Measurements from ENCODE around the gene HEPACAM2. TPM values are rescaled to one million over a fixed set of nuclear protein-coding genes. Genes with fewer than 3 reads are reported as not detected.

HEPACAM2 gene
- polyA plus RNA-seq, 3 donors from 2014 or later = 0.11 TPM; not detected in 2

DNA sequence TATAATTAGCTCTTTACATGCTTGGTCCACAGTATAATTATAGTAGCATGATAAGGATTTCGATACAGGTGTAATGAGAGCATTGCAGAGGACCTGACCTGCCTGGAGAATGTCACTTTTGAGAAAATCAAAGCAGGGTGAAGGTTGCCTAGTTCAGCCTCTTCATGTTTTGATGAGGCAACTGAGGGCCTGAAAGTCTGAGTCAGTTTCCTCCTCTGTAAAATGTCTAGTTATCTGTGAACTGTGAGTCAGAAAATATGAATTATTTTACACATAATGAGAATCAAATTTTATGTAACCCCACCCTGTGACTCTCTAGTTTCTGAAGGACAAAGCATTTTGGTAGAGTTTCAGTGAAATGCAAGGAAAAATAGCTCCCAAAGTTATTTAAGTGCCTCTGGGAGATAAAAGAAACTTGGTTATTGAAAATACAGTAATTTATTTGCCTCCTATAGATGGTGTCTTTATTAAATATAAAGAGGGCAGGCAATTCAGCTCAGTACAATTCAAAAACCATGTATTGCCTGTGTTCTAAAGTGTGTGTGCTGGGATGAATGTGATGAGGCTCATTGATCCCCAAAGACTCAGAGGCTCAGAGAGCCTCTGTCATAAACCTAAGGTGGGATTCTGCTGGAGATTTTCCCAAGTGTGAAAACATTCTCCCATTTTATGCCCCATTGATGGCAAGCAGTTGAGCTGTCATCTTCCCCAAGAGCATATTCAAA is 40.8 kb downstream of the HEPACAM2 start:
- no peak overlapping the region for H3K4me3 Mint-ChIP-seq
- H3K36me3 Mint-ChIP-seq = no peaks in the 10 kb centered on the region
- no peak for DNase-seq
- H3K27ac Mint-ChIP-seq = no peak overlapping the region
- no peaks in the 10 kb centered on the region for H3K4me1 Mint-ChIP-seq
- peaks cover 2 to 14% (median 3%) of the 10 kb centered on the region in 3 donors for H3K27me3 Mint-ChIP-seq (ENCODE audit: low read depth in 3 of 3)
- H3K9me3 Mint-ChIP-seq = no peaks in the 10 kb centered on the region

DNA sequence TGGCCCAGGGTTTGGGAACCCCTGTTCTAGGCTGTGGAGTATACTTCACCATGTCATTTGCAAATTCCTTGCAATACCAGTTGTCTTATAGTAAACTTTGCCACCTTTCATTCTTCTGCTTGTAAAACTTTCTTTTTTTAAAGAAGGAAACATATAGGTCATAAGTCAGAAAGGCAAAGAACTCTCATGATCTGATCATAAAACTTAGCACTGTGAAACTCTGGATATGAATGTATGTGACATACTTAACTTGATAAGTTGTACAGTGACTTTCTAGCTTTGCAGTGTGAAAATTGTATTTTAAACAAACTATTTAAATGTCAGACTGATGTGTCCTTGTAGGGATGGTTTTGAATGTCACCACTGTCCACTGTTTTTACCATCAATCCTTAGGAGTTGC is 47.1 kb downstream of the HEPACAM2 start:
- no peak overlapping the region for H3K27ac Mint-ChIP-seq
- H3K36me3 Mint-ChIP-seq = no peaks in the 10 kb centered on the region
- no peaks in the 10 kb centered on the region for H3K4me1 Mint-ChIP-seq
- H3K9me3 Mint-ChIP-seq = no peaks in the 10 kb centered on the region
- H3K27me3 Mint-ChIP-seq (ENCODE audit: low read depth in 3 of 3) = peaks cover 5 to 8% (median 6%) of the 10 kb centered on the region in 3 donors
- DNase-seq = no peak
- H3K4me3 Mint-ChIP-seq = no peak overlapping the region

DNA sequence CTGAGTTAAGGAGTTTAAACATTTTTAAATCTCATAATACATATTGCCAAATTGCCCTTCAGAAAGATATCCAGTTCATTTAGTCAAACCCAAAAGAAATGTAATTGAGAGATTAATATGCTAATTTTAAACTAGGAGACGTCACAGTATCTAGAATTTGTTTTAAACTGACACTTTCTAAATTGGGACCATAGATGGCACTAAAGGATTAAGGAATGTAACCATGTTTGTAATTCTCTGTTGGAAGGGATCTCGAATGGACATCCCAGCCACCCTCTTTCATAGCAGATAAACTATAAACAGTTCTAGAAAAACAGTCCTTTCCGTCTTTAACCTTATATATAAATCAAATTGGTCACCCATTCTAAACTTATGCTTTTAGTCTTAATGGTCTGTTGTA is 48.1 kb downstream of the HEPACAM2 start:
- Mint-ChIP-seq H3K9me3 (no peaks in the 10 kb centered on the region), H3K27me3 (ENCODE audit: low read depth in 3 of 3) (peaks cover 3 to 6% (median 5%) of the 10 kb centered on the region in 3 donors), H3K36me3 (no peaks in the 10 kb centered on the region), H3K4me1 (no peaks in the 10 kb centered on the region), H3K4me3 (no peak overlapping the region), H3K27ac (no peak overlapping the region)
- DNase-seq = no peak

DNA sequence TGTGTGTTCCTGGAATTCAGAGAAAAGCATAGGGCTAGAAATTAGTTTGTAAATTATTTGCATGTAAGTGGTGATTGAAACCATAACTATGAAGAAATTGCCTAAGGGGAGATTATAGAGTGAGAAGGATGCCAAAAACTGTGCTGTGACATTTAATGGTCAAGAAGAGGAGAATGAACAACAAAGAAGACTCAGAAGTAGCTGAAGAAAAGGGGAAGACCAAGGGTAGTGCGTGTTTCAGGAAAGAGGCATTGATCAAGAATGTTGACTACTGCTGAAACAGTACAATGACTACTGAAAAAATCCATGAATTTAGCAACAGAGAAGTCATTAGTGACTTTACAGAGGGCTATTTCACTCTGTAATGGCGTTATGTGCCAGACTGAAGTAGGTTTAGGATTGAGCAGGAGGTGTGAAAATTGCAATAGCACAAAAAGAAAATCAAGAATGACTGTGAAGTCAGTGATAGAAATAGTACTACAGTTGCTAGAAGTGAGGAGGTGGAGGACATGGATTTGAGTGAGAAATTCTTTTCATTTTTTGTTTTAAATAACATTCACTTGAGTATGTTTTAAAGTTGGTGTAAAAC is 49.2 kb downstream of the HEPACAM2 start:
- no peak overlapping the region for H3K4me3 Mint-ChIP-seq
- no peak overlapping the region for H3K27ac Mint-ChIP-seq
- H3K27me3 Mint-ChIP-seq (ENCODE audit: low read depth in 3 of 3) = peaks cover 0 to 6% (median 5%) of the 10 kb centered on the region in 3 donors
- H3K4me1 Mint-ChIP-seq = no peaks in the 10 kb centered on the region
- H3K36me3 Mint-ChIP-seq = no peaks in the 10 kb centered on the region
- H3K9me3 Mint-ChIP-seq = peaks cover 0 to 5% (median 2%) of the 10 kb centered on the region in 6 donors
- DNase-seq = no peak

DNA sequence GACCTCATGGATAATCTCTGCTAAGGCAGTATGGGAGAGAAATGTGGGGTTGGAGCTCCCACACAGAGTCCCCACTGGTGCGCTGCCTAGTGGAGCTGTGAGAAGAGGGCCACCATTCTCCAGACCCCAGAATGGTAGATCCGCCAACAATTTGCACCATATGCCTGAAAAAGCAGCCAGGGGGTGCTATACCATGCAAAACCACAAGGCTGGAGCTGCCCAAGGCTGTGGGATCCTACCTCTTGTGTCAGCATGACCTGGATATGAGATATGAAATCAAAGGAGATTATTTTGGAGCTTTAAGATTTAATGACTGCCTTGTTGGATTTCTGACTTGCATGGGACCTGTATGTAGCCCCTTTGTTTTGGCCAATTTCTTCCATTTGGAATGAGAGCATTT is 51.0 kb downstream of the HEPACAM2 start:
- peaks cover 0 to 7% (median 6%) of the 10 kb centered on the region in 3 donors for H3K27me3 Mint-ChIP-seq (ENCODE audit: low read depth in 3 of 3)
- no peak overlapping the region for H3K27ac Mint-ChIP-seq
- peaks cover 0 to 4% (median 0%) of the 10 kb centered on the region in 3 donors for H3K36me3 Mint-ChIP-seq
- H3K4me1 Mint-ChIP-seq = no peaks in the 10 kb centered on the region
- DNase-seq = no peak
- no peak overlapping the region for H3K4me3 Mint-ChIP-seq
- H3K9me3 Mint-ChIP-seq = peaks cover 4 to 18% (median 11%) of the 10 kb centered on the region in 6 donors

DNA sequence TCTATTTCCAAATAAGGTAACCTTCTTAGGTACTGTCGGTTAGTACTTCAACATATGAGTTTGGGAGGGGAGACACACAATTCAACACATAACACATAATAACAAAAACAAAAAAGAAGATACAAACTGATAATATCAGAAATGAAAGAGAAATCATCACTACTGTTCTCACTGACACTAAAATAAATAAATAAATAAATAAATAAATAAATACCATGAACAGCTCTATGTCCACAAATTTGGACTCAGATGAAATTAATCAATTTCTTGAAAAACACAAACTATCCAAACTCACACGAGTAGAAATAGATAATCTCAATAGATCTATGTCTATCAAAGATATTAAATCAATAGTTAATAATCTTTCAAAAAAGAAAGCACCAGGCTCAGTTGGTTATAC is 53.6 kb downstream of the HEPACAM2 start:
- Mint-ChIP-seq H3K4me3 (no peak overlapping the region), H3K27me3 (ENCODE audit: low read depth in 3 of 3) (peaks cover 3 to 5% (median 4%) of the 10 kb centered on the region in 3 donors), H3K36me3 (peaks cover 0 to 4% (median 4%) of the 10 kb centered on the region in 3 donors), H3K4me1 (no peaks in the 10 kb centered on the region), H3K9me3 (peaks cover 4 to 18% (median 11%) of the 10 kb centered on the region in 6 donors), H3K27ac (no peak overlapping the region)
- DNase-seq = no peak

DNA sequence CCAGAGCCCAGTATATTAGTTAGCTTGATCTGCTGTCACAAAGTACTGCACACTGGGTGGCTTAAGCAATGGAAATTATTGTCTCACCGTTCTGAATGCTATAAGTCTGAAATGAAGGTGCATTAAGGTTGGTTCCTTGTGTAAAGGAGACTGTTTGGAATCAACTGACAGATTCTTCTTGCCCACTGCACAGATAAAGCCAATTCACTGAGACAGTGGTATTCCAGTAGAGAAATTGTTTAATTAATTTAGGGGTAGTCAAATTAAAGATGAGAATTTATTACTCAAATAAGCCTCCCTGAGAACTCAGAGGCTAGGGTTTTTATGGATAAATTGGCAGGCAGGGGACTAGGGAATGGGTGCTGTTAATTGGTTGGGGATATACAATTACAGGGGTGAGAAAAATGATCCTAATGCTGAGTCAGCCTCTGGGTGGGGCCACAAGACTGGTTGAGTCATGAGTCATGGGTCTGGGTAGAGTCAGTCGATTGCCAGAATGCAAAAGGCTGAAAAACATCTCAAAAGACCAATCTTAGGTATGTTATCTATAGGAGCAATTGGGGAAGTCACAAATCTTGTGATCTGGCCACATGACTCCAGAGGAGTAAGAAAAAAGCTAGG is 54.6 kb downstream of the HEPACAM2 start:
- Mint-ChIP-seq H3K27ac (no peak overlapping the region), H3K9me3 (peaks cover 4 to 18% (median 11%) of the 10 kb centered on the region in 6 donors), H3K4me1 (no peaks in the 10 kb centered on the region), H3K27me3 (ENCODE audit: low read depth in 3 of 3) (peaks cover 2 to 7% (median 4%) of the 10 kb centered on the region in 3 donors), H3K4me3 (no peak overlapping the region), H3K36me3 (peaks cover 0 to 4% (median 4%) of the 10 kb centered on the region in 3 donors)
- DNase-seq = no peak

DNA sequence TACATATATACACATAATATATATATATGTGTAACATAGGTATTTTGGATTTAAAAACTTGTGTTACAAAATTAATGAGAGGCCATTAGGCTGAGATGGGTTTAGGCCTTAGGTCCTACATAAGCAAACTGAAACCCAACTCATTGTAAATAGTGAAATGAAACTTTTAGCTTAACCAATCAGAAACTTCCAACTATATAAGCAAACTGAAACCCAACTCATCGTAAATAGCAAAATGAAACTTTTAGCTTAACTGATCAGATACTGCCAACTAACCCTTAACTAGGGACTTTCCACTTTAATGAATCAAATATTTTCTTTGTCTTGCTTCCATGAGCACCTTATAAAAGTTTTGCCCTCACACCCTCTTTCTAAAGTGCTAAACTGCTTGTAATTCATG is 60.8 kb downstream of the HEPACAM2 start:
- Mint-ChIP-seq H3K4me3 (peak overlapping the region in 1 of 5 donors; percentile 36), H3K27me3 (ENCODE audit: low read depth in 3 of 3) (peaks cover 0 to 15% (median 6%) of the 10 kb centered on the region in 3 donors), H3K27ac (peak overlapping the region in 1 of 6 donors; percentile 32), H3K36me3 (peaks cover 0 to 4% (median 4%) of the 10 kb centered on the region in 3 donors), H3K4me1 (no peaks in the 10 kb centered on the region), H3K9me3 (peaks cover 0 to 8% (median 0%) of the 10 kb centered on the region in 6 donors)
- DNase-seq = peak in 1 of 3 donors; percentile 14

DNA sequence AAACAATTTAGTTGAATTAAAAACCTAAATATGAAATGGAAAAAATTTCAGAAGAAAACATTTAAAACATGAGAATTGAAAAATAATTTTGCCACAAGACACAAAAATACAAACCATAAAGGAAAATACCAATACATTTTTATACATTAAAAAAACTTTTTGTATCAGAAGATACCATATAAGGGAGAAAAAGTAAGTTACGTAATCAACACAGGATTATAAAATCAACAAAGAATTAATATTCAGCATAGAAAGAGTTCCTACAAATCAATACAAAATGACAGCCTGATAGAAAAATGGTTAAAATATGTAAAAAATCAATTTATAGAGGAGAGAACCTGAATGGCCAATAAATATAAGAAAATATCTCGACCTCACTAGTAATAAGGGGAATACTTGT is 61.5 kb downstream of the HEPACAM2 start:
- no peak overlapping the region for H3K4me3 Mint-ChIP-seq
- peaks cover 0 to 4% (median 4%) of the 10 kb centered on the region in 3 donors for H3K36me3 Mint-ChIP-seq
- peaks cover 0 to 8% (median 0%) of the 10 kb centered on the region in 6 donors for H3K9me3 Mint-ChIP-seq
- no peak for DNase-seq
- H3K27me3 Mint-ChIP-seq (ENCODE audit: low read depth in 3 of 3) = peaks cover 0 to 15% (median 6%) of the 10 kb centered on the region in 3 donors
- no peak overlapping the region for H3K27ac Mint-ChIP-seq
- no peaks in the 10 kb centered on the region for H3K4me1 Mint-ChIP-seq

DNA sequence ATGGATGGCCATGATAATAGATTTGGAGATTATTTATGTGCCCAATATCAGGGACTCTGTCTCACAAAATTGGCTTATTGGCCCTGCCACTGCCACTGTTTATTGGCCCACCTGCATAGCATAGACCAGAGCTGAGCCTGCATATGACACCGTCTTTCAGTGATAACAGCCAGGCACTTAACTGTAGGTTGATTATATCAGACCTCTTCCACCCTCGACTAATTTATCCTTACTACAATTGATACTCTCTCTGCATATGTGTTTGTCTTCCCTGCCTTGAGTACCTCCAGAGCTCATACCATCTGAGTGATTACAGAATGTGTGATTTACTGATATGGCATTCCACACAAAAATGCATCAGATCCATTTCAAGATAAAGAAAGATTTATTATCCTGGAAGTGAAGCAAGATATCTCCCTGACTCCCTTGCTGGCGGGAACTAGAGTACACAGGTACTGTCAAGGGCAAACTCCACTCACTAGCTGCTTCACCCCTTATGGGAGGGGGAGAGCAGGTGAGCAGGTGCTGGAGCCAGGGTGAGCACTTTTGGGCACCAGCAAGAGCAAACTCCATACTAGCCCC is 65.0 kb downstream of the HEPACAM2 start:
- Mint-ChIP-seq H3K27me3 (ENCODE audit: low read depth in 3 of 3) (peaks cover 0 to 12% (median 6%) of the 10 kb centered on the region in 3 donors), H3K4me3 (no peak overlapping the region), H3K4me1 (no peaks in the 10 kb centered on the region), H3K36me3 (peaks cover 0 to 4% (median 0%) of the 10 kb centered on the region in 3 donors), H3K9me3 (peaks cover 0 to 5% (median 0%) of the 10 kb centered on the region in 6 donors), H3K27ac (no peak overlapping the region)
- DNase-seq = no peak

DNA sequence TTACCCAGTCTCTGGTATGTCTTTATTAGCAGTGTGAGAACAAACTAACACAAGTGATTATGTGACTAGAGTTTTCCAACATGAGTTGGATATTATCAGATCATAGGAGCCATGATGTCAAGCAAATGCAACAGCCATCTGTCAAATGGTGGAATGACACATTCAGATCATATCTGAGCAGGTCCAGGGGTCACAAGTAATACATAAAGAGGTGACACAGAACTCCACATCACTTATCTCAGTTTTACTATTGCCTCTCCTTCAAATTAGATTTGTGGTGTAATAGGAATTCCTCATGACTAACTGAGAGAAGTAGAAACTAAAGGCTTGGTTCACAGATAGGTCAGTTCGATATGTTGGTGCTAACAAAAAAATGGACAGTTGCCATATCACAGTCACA is 65.9 kb downstream of the HEPACAM2 start:
- peaks cover 0 to 12% (median 6%) of the 10 kb centered on the region in 3 donors for H3K27me3 Mint-ChIP-seq (ENCODE audit: low read depth in 3 of 3)

DNA sequence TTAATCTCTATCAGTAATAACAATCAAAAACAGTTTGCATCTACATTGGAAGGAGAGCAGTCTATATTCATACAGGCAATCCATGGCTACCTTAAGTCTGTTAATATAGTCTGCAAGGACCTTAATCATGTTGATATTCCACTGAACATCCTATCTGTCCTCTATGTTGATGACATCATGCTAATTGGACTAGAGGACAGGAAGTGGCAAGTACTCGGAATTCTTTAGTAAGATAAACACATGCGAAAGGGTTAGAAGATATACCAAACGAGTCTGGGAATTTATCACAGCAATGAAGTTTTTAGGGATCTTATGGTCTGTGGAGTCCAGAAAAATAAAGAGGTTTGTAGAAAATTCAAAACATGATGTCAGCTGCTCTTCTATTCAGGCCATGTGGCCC is 66.8 kb downstream of the HEPACAM2 start:
- no peak overlapping the region for H3K27ac Mint-ChIP-seq
- no peak overlapping the region for H3K4me3 Mint-ChIP-seq
- peaks cover 0 to 12% (median 6%) of the 10 kb centered on the region in 3 donors for H3K27me3 Mint-ChIP-seq (ENCODE audit: low read depth in 3 of 3)
- H3K9me3 Mint-ChIP-seq = peaks cover 0 to 5% (median 0%) of the 10 kb centered on the region in 6 donors
- DNase-seq = no peak
- H3K36me3 Mint-ChIP-seq = peaks cover 0 to 4% (median 0%) of the 10 kb centered on the region in 3 donors
- no peaks in the 10 kb centered on the region for H3K4me1 Mint-ChIP-seq

More for the DNA sequence above, 65.9 kb downstream of the HEPACAM2 start:
- H3K9me3 Mint-ChIP-seq = peaks cover 0 to 5% (median 0%) of the 10 kb centered on the region in 6 donors
- no peak for DNase-seq
- no peaks in the 10 kb centered on the region for H3K4me1 Mint-ChIP-seq
- no peak overlapping the region for H3K27ac Mint-ChIP-seq
- peaks cover 0 to 4% (median 0%) of the 10 kb centered on the region in 3 donors for H3K36me3 Mint-ChIP-seq
- H3K4me3 Mint-ChIP-seq = no peak overlapping the region

DNA sequence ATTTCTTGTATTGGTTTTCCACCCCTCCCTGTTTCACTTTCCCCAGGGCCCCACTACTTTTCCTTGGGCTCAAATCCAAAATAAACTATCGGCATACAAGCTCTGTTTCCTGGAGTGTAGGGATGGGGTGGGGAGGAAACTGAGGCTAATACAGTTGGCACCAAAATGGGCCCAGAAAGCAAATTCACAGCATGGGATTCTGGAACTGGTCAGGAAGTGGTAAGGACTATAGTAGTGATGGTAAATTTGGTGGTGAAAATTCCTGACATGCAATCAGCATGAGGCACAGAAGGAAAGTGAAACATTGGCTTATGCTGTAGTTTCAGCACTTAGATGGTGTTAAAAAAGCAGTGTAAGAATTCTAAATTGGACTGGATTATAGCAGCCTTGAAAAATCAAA is 69.4 kb downstream of the HEPACAM2 start:
- no peaks in the 10 kb centered on the region for H3K36me3 Mint-ChIP-seq
- H3K4me1 Mint-ChIP-seq = no peaks in the 10 kb centered on the region
- DNase-seq = no peak
- no peak overlapping the region for H3K27ac Mint-ChIP-seq
- peaks cover 0 to 12% (median 0%) of the 10 kb centered on the region in 3 donors for H3K27me3 Mint-ChIP-seq (ENCODE audit: low read depth in 3 of 3)
- no peaks in the 10 kb centered on the region for H3K9me3 Mint-ChIP-seq
- H3K4me3 Mint-ChIP-seq = no peak overlapping the region
